Embryonic facial prominence (tissue), 1 donor: ENCODE measurements around the gene XRCC6.
"Not testable (repeated sequence)": the region's sequence is repeated elsewhere in the genome, so short reads cannot be mapped to it uniquely, and the experiment has no call there.

ENCODE experiments used
- DNase-seq: peaks from one replicate; pipeline ENCODE4 v3.0.0-alpha.2; 2016; ENCODE audit errors: extremely low spot score

The XRCC6 gene

DNA sequence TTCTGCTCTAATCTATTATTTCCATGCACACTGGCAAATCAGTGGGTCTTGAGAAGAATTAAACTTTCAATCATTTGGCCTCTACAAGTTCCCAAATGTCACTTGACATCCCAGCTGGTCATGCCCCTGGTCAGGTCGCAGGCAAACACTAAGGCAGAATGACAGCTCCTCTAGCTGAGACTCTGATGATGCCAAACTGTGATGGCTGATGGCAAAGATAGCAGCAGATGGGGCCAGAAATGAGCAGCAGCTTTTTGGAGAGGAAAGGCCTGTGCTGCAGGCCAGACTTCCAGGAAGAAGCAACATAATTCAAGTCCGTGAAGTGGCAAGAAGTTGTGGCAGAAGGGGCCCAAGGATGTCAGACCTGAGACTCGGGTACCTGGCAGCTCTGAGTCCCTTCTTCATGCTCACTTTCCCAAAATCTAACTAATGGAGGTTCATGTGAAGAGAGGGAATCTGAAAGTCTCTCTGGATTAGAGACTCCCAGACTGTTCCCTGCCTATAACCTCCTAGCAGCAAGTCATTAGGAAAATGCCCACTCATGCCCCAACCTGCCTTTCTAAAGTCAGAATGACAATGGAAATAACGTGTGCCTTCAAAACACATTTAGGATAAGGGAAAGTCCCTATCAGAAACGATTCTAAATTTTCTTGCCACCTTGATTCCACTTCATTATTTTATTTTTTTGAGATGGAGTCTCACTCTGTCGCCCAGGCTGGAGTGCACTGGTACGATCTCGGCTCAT lies 22.0 kb upstream of the XRCC6 start:
- DNase-seq, result no peak

DNA sequence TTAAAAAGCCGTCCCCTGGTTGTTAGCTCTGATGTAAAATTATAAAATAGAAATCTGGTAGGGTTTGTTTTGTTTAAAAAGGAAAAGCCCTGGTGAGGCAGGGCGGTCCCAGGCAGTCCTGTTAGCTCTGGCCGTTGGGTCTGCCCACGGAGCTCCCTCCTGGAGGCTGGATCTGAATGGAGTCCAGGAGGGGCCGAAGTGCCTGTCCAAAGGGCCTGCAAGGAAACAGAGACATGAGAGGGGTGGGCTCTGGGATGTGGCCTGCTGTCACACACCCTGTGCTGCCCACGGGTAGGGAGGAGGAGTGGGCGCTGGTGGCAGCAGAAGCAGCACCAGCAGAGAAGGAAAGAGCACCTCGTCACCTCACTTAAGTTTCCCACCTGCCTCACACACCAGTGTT lies 20.1 kb upstream of the XRCC6 start:
- no peak for DNase-seq

DNA sequence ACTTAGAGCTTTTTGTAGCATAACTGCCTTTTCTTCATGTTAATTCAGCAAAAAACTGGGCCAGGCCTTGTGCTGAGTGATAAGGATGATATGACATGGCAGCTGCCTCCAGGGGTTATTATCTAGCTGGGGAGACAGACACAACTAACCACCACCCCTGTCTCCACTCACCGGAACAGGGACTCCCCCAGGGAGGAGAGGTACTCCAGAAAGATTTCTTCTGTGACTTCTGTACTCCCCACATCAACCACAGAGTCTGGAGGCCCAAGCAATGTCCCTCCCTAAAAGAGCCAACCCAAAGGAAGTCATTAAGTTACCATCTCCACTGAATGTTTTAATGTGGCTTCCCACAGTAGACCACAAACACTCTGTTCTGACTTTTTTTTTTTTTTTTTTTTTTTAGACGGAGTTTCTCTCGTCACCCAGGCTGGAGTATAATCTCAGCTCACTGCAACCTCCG lies 17.2 kb upstream of the XRCC6 start:
- no peak for DNase-seq

DNA sequence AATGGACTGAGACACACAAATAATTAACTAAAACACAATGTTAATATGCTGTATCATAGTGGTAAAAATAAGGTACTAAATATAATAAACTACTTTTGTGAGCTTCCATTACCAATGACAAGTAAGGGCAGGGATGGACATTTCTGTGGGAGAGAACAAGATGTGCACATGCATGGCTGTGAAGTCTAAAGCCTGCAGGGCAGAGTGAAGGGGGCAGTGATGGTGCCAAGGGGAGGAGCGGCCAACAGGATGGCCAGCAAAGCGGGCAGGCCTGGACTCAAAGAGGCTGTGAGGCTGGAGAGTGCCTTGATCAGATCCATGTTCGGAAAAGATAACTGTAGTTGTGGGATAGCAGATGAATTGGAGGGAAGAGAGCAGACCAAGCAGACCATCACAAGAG lies 12.7 kb upstream of the XRCC6 start:
- no peak for DNase-seq

DNA sequence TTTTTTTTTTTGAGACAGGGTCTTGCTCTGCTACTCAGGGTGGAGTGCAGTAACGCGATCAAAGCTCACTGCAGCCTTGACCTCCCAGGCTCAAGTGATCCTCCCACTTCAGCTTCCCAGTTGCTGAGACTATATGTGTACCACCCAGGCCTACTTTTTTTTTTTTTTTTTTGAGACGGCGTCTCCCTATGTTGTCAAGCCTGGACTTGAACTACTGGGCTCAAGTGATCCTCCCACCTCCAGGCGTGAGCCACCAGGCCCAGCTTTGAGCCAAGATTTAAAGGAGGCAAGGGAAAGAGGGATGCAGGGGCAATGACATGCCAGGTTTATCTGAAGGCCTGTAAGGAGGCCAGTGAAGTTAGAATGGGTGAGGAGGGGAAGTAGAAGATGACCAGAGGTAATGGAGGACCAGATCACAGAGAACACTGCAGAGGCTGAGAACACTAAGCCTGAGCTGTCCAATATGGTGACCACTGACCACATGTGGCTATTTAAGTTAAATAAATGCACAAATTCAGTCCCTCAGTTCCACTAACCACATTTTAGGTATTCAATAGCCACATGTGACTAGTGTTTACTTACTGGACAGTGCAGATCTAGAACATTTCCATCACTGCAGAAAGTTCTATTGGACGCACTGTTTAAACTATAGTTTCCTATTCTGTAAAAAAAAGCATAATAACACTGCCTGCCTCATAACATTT lies 8.3 kb upstream of the XRCC6 start:
- no peak for DNase-seq

DNA sequence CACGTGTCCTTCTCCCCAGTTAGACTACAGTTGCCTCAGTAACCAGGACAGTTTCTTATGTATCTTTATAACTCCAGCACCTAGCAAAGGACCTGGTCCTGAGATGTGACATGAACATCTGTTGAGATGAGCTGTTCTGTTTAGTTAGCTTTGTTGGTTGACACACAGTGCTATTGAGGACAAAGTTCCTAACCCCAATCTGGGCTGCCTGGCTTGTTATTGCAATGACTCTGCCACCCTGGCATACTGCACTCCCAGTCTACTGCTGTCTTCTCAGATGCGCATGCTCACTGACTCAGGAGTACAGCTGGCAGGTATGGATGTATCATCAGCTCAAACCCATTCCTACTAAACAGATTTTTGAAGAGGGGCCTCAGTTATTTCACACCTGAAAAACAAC lies 7.6 kb upstream of the XRCC6 start:
- DNase-seq, result no peak

DNA sequence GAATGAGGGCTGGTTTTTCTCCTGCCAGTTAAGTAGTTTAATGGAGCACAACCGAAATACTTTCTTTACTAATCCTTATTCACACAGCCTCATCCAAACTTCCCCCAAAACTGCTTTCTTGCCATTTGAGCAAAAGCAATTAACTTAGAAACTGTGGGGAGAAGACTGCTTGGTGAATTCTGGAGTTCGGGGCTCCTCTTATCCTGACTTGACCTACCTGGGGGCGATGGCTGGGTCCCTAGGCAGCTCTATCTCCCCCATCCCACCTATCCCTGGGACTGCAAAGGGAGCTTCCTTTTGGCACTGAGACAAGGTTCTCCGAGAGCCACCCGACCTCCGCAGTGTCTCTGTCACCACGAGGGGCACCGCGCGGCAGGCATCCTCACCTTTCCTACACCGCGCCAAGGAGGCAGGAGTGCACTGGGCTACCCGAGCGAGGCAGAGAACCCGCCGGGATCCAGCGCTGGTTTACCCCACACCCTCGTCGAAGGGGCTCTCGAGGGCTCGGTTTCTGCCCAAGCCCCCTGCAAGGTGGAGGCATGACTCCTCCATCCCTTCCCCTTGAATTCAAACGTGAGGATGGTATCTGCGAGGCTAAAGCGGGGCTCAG lies 1.0 kb upstream of the XRCC6 start:
- DNase-seq, result no peak

DNA sequence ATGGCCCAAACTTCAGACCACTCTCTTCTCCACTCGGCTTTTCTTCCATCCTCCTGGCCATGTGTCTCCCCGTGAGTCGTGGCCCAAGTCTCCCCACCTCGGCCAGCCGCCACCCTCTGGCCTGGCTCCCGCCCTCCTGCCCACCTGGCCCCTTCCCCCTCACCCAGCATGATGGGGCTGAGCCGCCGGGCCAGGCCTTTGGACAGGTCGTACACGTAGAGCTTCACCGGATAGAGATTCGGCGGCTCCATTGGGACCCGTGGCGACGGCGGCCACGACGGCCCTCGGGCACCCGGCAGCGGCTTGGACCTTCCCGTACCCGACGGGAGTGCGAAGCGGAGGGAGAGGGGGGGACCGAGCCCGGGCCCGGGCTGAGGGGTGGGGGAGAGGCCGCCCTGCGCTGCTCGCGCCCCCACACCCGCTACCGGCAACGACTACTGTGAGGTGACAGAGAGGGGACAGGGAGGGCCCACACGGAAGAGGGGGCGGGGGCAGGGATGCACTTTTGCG lies 451 bp upstream of the XRCC6 start, which contains the start of gene DESI1:
DESI1 (minus strand) TSS at position 455 of the 510 bp plus-strand sequence; CDS start at position 251, 204 bp downstream.
- no peak for DNase-seq

DNA sequence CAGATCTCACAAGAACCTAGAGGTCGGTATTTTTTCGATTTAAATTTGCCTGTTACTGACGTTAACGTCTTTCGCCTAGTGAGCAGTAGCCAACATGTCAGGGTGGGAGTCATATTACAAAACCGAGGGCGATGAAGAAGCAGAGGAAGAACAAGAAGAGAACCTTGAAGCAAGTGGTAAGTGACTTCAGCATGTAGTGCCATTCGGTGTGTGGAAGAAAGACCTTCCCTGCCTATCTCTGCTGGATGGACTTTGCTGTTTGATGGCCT lies 750 bp downstream of the XRCC6 start:
- no peak for DNase-seq

DNA sequence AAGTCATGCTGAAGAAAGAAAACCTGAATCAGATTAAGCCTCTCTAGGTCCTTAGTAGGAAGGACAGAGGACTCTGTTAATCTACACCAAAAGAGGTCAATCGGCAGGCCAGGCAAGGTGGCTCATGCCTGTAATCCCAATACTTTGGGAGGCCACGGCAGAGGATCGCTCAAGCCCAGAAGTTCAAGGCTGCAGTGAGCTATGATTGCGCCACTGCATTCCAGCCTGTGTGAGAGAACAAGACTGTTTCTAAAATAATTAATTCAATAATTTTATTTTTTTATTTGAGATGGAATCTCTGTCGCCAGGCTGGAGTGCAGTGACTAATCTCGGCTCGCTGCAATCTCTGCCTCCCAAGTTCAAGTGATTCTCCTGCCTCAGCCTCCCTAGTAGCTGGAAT lies 4.5 kb downstream of the XRCC6 start:
- no peak for DNase-seq

DNA sequence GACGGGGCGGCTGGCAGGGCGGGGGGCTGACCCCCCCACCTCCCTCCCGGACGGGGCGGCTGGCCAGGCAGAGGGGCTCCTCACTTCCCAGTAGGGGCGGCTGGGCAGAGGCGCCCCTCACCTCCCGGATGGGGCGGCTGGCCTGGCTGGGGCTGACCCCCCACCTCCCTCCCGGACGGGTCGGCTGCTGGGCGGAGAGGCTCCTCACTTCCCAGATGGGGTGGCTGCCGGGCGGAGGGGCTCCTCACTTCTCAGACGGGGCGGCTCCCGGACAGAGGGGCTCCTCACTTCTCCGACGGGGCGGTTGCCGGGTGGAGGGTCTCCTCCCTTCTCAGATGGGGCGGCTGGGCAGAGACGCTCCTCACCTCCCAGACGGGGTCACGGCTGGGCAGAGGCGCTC lies 10.0 kb downstream of the XRCC6 start:
- DNase-seq, result not testable (repeated sequence)

DNA sequence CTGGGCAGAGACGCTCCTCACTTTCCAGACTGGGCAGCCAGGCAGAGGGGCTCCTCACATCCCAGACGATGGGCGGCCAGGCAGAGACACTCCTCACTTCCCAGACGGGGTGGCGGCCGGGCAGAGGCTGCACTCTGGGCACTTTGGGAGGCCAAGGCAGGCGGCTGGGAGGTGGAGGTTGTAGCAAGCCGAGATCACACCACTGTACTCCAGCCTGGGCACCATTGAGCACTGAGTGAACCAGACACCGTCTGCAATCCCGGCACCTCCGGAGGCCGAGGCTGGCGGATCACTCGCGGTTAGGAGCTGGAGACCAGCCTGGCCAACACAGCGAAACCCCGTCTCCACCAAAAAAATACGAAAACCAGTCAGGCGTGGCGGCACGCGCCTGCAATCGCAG lies 10.5 kb downstream of the XRCC6 start:
- DNase-seq, result not testable (repeated sequence)

DNA sequence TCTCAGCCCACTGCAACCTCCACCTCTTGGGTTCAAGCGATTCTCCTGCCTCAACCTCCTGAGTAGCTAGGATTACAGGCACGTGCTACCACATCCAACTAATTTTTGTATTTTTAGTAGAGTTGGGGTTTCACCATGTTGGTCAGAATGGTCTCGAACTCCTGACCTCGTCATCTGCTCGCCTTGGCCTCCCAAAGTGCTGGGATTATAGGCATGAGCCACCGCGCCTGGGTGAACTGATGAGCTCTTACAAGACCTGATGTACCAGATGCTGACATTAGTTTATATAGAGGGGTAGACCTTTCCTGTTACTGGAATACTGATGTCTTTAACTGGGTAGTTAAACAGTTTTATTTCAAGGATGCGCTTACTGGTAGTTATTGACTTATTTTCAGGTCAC lies 13.5 kb downstream of the XRCC6 start:
- not testable (repeated sequence) for DNase-seq

DNA sequence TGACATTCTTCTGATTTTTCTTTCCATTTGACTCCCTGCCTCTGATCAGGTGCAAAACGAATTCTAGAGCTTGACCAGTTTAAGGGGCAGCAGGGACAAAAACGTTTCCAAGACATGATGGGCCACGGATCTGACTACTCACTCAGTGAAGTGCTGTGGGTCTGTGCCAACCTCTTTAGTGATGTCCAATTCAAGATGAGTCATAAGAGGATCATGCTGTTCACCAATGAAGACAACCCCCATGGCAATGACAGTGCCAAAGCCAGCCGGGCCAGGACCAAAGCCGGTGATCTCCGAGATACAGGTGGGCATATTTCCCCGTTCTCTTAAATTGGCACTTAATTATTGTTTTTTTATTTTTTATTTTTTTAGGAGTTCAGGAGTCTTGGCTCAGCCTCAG lies 15.4 kb downstream of the XRCC6 start:
- DNase-seq, result no peak

DNA sequence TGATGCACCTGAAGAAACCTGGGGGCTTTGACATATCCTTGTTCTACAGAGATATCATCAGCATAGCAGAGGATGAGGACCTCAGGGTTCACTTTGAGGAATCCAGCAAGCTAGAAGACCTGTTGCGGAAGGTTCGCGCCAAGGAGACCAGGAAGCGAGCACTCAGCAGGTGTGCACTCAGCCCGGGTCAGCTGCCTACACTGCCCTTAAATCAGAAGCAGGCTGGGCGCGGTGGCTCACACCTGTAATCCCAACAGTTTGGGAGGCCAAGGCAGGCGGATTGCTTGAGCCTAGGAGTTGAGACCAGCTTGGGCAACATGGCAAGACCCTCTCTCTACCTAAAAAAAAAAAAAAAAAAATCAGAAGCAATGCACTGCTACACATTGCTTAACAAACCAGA lies 16.5 kb downstream of the XRCC6 start:
- DNase-seq, result not testable (repeated sequence)

DNA sequence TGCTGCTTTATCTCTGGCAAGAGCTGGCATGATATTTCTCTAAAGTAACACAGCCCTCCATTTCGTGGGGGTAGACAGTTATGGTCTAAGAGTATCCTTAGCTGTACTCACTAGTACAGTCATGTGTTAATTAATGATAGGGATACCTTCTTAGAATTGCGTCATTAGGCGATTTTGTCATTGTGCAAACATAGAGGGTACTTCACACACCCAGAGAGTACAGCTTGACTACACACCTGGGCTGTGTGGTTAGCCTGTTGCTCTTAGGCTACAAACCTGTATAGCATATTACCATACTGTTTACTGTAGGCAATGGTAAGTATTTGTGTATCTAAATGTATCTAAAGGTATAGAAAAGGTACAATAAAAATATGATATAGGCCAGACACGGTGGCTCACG lies 17.0 kb downstream of the XRCC6 start:
- no peak for DNase-seq

DNA sequence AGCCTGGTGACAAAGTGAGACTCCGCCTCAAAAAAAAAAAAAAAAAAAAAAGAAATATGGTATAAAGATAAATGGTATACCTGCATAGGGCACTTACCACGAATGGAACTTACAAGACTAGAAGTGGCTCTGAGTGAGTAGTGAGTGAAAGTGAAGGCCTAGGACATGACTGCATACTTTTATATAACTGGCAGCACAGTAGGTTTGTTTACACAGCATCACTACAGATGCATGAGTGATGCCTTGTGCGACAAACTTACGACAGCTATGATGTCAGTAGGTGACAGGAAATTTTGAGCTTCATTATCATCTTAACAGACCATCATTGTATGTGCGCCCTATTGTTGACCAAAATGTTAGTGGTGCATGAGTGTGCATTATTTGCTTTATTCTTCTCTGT lies 17.7 kb downstream of the XRCC6 start:
- no peak for DNase-seq

DNA sequence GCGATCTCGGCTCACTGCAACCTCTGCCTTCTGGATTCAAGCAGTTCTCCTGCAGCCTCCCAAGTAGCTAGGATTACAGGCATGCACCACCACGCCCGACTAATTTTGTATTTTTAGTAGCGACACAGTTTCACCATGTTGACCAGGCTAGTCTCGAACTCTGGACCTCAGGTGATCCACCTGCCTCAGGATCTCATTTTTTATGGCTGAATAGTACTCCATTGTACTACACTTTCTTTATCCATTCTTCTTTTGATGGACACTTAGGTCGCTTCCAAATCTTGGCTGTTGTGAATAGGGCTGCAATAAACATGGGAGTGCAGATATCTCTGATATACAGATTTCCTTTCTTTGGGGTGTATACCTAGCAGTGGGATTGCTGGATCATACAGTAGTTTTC lies 20.8 kb downstream of the XRCC6 start:
- no peak for DNase-seq

DNA sequence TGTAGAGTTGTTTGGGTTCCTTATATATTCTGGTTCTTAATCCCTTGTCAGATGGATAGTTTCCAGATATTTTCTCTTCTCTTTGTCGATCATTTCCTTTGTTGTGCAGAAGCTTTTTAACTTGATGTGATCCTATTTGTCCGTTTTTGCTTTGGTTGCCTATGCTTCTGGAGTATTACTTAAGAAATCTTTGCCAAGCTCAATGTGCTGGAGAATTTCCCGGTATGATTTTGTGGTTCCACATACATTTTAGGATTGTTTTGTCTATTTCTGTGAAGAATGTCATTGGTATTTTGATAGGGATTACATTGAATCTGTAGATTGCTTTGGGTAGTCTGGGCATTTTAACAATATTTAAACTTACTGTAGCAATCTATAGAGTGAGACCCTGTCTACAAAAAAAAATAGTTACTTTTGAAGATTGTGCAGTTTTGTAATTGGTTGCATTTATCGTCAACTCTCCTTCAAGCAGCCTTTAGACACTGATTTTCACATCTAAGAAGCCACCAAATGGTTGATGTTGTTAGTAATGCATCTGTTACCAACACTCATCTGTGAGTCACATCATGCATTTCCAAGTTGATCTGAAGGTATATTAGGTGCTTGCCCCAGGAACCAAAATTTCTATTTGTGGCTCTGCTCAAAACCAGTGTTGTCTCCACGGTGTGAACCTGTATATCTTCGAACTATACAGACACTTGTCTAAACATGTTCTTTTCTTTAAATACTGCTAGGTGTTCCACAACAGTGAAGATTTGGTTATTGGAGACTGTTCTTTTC lies 21.4 kb downstream of the XRCC6 start:
- DNase-seq, result no peak

DNA sequence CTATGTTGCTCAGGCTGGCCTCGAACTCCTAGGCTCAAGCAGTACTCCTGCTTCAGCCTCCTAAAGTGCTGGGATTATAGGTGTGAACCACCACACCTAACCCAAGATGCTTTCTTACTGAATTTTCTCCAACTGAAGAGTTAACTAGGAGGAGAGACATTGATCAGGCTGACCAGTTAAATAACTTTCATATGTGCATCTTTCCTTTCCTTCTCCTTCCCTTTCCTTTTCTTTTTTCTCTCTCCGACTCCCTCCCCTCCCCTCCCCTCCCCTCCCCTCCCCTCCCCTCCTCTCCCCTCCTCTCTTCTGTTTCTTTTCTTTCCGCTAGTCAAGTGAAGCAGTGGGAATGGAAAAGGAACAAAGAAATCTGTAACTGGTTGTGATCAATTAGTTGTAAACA lies 26.7 kb downstream of the XRCC6 start:
- no peak for DNase-seq

DNA sequence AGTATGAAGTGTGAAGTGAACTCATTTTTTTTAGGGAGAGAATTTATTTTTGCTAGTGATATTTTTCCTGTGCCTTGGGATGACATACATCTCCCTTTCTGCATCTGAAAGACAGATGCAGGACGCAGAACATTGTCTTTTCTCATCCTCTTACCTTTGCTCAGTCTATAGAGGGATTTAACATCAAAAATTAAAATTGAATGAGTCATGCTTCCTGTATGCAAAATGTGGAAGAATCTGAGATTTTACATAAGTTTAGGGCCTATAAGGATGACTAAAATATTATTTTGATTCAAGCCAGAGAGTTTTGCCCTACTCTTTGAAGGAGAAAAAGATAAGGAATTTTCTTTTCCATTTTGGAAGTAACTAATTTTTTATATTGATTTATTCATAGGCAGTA lies 27.3 kb downstream of the XRCC6 start:
- DNase-seq, result no peak

DNA sequence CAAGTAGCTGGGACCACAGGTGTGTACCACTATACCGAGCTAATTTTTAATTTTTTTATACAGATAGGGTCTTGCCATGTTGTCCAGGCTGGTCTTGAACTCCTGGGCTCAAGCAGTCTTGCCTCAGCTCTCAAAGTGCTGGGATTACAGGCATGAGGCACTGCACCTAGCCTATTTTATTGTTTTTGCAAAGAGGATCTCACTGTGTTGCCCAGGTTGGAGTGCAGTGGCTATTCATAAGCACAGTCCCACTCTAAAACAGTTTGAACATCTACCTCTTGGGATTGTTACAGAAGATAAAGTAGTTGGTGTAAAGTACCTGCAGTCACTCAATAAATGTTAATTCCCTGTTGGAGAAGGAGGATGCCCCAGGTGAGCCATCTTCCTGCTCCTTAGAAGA lies 29.1 kb downstream of the XRCC6 start:
- no peak for DNase-seq
